ENCODE measurements around the gene LKAAEAR1.

GRCh38 chr20:64110411-64111068 lies 26.3 kb upstream of the LKAAEAR1 start:
- no peak for TF ChIP-seq CTCF (optimal IDR thresholded peaks at IDR 0.05 in 1 of 3, IDR thresholded peaks at IDR 0.05 in 1 of 3, conservative IDR thresholded peaks at IDR 0.05 in 1 of 3; ENCODE audit: extremely low read depth in 1 of 3, insufficient read depth in 2 of 3, low read length in 3 of 3)
- TF ChIP-seq EZH2 (IDR thresholded peaks at IDR 0.05; ENCODE audit: low read length), result no peak
